AG04450 (cell line): ENCODE results near the gene VIP. TPM values are rescaled to one million over a fixed set of nuclear protein-coding genes. Genes with fewer than 3 reads are reported as not detected.

Experiments
- CTCF ChIA-PET: fragments of 300-600, 350-600 bp; formaldehyde crosslinking; extraction: SDS; loops from one replicate; lab custom pipeline; 2022; ENCODE audit warnings: antibody characterized with exemption, inconsistent platforms; lab: Charles Lee
- POLR2A ChIA-PET: fragments of 350-600 bp; formaldehyde crosslinking; extraction: SDS; loops from one replicate; lab custom pipeline; 2021; ENCODE audit warnings: antibody characterized with exemption, inconsistent platforms; lab: Yijun Ruan, JAX
- DNase-seq: peaks from one replicate; pipeline ENCODE4 v3.0.0-alpha.2; 2011; ENCODE audit warnings: low read depth, low spot score
- H3K27ac ChIP-seq: one replicate; pipeline ENCODE4 v1.5.1; 2012; ENCODE audit warnings: low read depth, low read length, control low read depth
- H3K27me3 ChIP-seq: one replicate; pipeline ENCODE4 v1.6.0; 2012; ENCODE audit warnings: low read length; ENCODE audit not compliant: control insufficient read depth, insufficient read depth
- H3K4me3 ChIP-seq: 2 replicates; pipeline ENCODE4 v1.5.1; 2011; ENCODE audit warnings: mild to moderate bottlenecking, low read depth, low read length, control low read depth
- H3K9me3 ChIP-seq: 2 replicates; pipeline ENCODE4 v1.5.1; 2012; ENCODE audit warnings: low read length; ENCODE audit not compliant: control insufficient read depth, insufficient read depth
- polyA plus RNA-seq: library from polyadenylated mRNA; depleted of rRNA; stranded (reverse); fragments of >200 nt; gene quantifications from 2 replicates; pipeline ENCODE4 v1.2.3, GENCODE V29; 2011
- TF ChIP-seq, protein P1 (sequence below): IDR thresholded peaks from 2 replicates; pipeline ENCODE4 v1.5.1; 2011; ENCODE audit warnings: low read depth, low read length, control low read depth, inconsistent platforms

VIP gene
- polyA plus RNA-seq, 1 experiment, result not detected

DNA sequence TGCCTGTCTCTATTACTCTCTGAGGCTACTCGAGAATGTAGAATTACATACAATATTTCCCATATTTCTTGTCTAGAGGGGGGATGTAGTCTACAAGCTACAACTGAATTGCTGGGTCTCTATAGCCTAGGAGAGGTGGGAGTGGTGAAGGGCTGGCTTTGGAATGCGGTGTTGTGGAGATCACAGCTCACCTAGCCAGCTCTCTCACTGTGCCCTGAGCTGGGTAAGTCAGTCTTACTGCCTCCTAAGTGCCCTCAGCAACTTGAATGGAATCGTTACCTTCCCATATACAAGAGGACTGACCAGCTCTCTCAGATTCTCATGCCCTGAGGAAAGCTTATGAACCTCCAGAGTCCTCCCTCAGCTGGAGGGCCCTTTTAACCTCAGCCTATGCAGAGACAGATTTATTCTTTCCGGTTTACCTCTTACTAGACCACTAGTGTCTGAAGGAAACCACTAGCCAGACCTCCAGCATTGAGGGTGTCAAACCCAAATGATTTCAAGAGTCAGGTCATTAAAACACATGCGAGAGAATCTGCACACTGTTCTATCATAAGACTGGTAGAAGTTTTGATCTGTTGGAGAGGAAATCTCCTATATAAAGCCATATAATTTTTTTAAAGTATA, 20.6 kb downstream of the VIP start:
- Histone ChIP-seq H3K27ac (no peak overlapping the region), H3K27me3 (no peaks in the 10 kb centered on the region), H3K4me3 (no peak overlapping the region), H3K9me3 (no peaks in the 10 kb centered on the region)
- ChIA-PET POLR2A (no interaction called here), CTCF (no interaction called here)
- DNase-seq, result no peak
- TF ChIP-seq, protein P1, sequence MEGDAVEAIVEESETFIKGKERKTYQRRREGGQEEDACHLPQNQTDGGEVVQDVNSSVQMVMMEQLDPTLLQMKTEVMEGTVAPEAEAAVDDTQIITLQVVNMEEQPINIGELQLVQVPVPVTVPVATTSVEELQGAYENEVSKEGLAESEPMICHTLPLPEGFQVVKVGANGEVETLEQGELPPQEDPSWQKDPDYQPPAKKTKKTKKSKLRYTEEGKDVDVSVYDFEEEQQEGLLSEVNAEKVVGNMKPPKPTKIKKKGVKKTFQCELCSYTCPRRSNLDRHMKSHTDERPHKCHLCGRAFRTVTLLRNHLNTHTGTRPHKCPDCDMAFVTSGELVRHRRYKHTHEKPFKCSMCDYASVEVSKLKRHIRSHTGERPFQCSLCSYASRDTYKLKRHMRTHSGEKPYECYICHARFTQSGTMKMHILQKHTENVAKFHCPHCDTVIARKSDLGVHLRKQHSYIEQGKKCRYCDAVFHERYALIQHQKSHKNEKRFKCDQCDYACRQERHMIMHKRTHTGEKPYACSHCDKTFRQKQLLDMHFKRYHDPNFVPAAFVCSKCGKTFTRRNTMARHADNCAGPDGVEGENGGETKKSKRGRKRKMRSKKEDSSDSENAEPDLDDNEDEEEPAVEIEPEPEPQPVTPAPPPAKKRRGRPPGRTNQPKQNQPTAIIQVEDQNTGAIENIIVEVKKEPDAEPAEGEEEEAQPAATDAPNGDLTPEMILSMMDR, result no peak

DNA sequence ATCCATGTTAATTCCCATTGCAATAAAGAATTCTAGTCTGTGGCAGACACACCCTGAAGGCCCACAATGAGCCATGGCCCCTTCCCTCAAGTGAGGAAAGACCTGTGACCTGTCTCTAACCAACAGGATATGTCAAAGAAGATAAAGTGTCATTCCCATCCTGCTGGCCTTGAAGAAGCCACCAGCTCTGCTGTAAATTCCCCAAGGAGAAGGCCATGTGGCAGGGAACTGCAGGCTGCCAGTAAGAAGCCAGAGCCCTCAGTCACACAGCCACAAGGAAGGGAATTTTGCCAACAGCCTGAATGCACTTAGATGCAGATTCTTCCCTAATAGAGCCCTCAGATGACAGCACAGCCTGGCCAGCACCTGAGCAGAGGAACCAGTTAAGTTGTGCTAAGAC, 24.8 kb downstream of the VIP start:
- no peak overlapping the region for H3K27ac ChIP-seq
- H3K9me3 ChIP-seq, result no peaks in the 10 kb centered on the region
- ChIA-PET CTCF (no interaction called here), POLR2A (no interaction called here)
- H3K27me3 ChIP-seq, result no peaks in the 10 kb centered on the region
- TF ChIP-seq, protein P1, result no peak
- DNase-seq, result no peak
- H3K4me3 ChIP-seq, result no peak overlapping the region

- H3K27me3 ChIP-seq, result no peaks in the 10 kb centered on the region
- TF ChIP-seq, protein P1, result no peak
- DNase-seq, result no peak
- POLR2A ChIA-PET, result no interaction called here
- H3K4me3 ChIP-seq, result no peak overlapping the region
- H3K9me3 ChIP-seq, result no peaks in the 10 kb centered on the region
- CTCF ChIA-PET, result no interaction called here
- H3K27ac ChIP-seq, result no peak overlapping the region
These were observed 26.2 kb downstream of the VIP start for GRCh38 chr6:152776833-152777232.

DNA sequence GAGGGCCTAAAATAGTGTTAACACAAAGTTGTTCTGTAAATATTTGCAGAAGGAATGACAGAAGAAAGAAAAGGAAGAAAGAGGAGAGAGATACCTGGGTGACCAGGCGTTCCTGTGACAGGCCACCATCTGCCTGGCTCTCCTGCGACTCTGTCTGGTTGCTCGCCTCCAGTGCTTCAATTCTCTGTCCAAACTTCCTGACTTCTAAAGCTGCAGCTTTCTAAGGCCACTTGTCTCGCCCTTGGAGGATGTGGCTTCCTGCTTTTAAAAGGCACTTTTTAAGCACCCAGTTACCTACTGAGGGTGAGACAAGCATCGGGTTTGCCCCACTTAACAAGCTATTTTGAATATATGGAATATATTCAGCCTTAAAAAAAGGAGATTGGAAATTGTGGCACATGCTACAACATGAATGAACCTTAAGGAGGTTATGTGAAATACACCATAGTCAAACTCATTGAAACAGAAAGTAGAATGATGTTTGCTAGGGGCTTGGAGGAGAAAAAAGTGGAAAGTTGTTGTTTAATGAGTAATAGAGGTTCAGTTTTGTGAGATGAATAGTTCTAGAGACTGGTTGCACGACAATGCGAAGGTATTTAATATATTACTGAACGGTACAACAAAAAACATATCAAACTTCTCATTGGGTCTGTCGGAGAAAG, 32.8 kb downstream of the VIP start:
- CTCF ChIA-PET, result no interaction called here
- POLR2A ChIA-PET, result no interaction called here
- TF ChIP-seq, protein P1, result no peak

GRCh38 chr6:152794696-152795095, 44.1 kb downstream of the VIP start:
- H3K27ac ChIP-seq, result no peak overlapping the region
- CTCF ChIA-PET, result no interaction called here

More for the DNA sequence above, 32.8 kb downstream of the VIP start:
- Histone ChIP-seq H3K9me3 (no peaks in the 10 kb centered on the region), H3K4me3 (no peak overlapping the region), H3K27ac (no peak overlapping the region), H3K27me3 (no peaks in the 10 kb centered on the region)
- DNase-seq, result no peak

More at GRCh38 chr6:152794696-152795095, 44.1 kb downstream of the VIP start:
- no peak for DNase-seq
- no peak overlapping the region for H3K4me3 ChIP-seq
- H3K9me3 ChIP-seq, result no peaks in the 10 kb centered on the region
- POLR2A ChIA-PET, result no interaction called here
- H3K27me3 ChIP-seq, result no peaks in the 10 kb centered on the region
- TF ChIP-seq, protein P1, result no peak
